Astrocyte (in vitro differentiated cells and primary cell): ENCODE results near the gene ANO2. TPM values are rescaled to one million over a fixed set of nuclear protein-coding genes. Genes with fewer than 3 reads are reported as not detected.

Source experiments
- DNase-seq: peaks from one replicate; pipeline ENCODE4 v3.0.0-alpha.2; 2010; ENCODE audit warnings: low read depth
- FAIRE-seq: peaks from 2 replicates; lab custom pipeline; 2011; peaks lifted over from hg19 to GRCh38; lab: Jason Lieb, UNC
- H2AFZ ChIP-seq: 2 replicates; pipeline ENCODE4 v1.6.0; 2012; ENCODE audit warnings: low read depth, low read length, inconsistent platforms
- H3K27ac ChIP-seq: 2 replicates; pipeline ENCODE4 v1.5.1; 2011; ENCODE audit warnings: low read depth, low read length, inconsistent platforms
- H3K27me3 ChIP-seq: 2 replicates; pipeline ENCODE4 v1.6.0; 2011; ENCODE audit warnings: low read length, inconsistent platforms; ENCODE audit not compliant: insufficient read depth
- H3K36me3 ChIP-seq: 2 replicates; pipeline ENCODE4 v1.5.1; 2011; ENCODE audit warnings: low read length, inconsistent platforms; ENCODE audit not compliant: insufficient read depth
- H3K4me1 ChIP-seq: 2 replicates; pipeline ENCODE4 v1.5.1; 2011; ENCODE audit warnings: low read length, inconsistent platforms; ENCODE audit not compliant: insufficient read depth
- H3K4me2 ChIP-seq: 2 replicates; pipeline ENCODE4 v1.6.0; 2012; ENCODE audit warnings: low read length, inconsistent platforms
- H3K4me3 ChIP-seq: 2 replicates; pipeline ENCODE4 v1.5.1; 2011; ENCODE audit warnings: low read depth, mild to moderate bottlenecking, low read length, inconsistent platforms; ENCODE audit not compliant: insufficient read depth
- H3K79me2 ChIP-seq: 2 replicates; pipeline ENCODE4 v1.6.0; 2012; ENCODE audit warnings: mild to moderate bottlenecking, low read length, inconsistent platforms; ENCODE audit not compliant: insufficient read depth
- H3K9ac ChIP-seq: 2 replicates; pipeline ENCODE4 v1.6.0; 2012; ENCODE audit warnings: mild to moderate bottlenecking, low read length, inconsistent platforms
- H3K9me3 ChIP-seq: 2 replicates; pipeline ENCODE4 v1.5.1; 2012; ENCODE audit warnings: low read depth, mild to moderate bottlenecking, low read length, inconsistent platforms; ENCODE audit not compliant: insufficient read depth
- H4K20me1 ChIP-seq: 2 replicates; pipeline ENCODE4 v1.6.0; 2012; ENCODE audit warnings: low read length, inconsistent platforms; ENCODE audit not compliant: insufficient read depth
- H3K27ac Mint-ChIP-seq: one replicate; pipeline ENCODE4 v1.8.0; 2021; ENCODE audit warnings: mild to moderate bottlenecking, mixed read lengths; ENCODE audit not compliant: unreplicated experiment
- H3K27me3 Mint-ChIP-seq: one replicate; pipeline ENCODE4 v1.8.0; 2021; ENCODE audit warnings: low read depth, mixed read lengths; ENCODE audit not compliant: unreplicated experiment
- H3K36me3 Mint-ChIP-seq: one replicate; pipeline ENCODE4 v1.8.0; 2021; ENCODE audit warnings: low read depth, mixed read lengths; ENCODE audit not compliant: unreplicated experiment
- H3K4me1 Mint-ChIP-seq: one replicate; pipeline ENCODE4 v1.8.0; 2021; ENCODE audit warnings: low read depth, mixed read lengths; ENCODE audit not compliant: unreplicated experiment
- H3K4me3 Mint-ChIP-seq: one replicate; pipeline ENCODE4 v1.8.0; 2021; ENCODE audit warnings: mild to moderate bottlenecking, moderate library complexity, mixed read lengths; ENCODE audit not compliant: unreplicated experiment
- H3K9me3 Mint-ChIP-seq: one replicate; pipeline ENCODE4 v1.8.0; 2021; ENCODE audit warnings: mild to moderate bottlenecking, mixed read lengths; ENCODE audit not compliant: unreplicated experiment
- EZH2 ChIP-seq: IDR thresholded peaks from 2 replicates; pipeline ENCODE4 v1.6.1; 2012; ENCODE audit warnings: mild to moderate bottlenecking, low read length, inconsistent platforms; ENCODE audit not compliant: insufficient read depth
- total RNA-seq: library from RNA; stranded (reverse); gene quantifications from 2 replicates; pipeline ENCODE4 v1.2.1, GENCODE V29; 2021
- TF ChIP-seq, protein P1 (sequence below): IDR thresholded peaks from 2 replicates; pipeline ENCODE4 v1.5.1; 2011; ENCODE audit warnings: low read depth, mild to moderate bottlenecking, inconsistent platforms, low read length, moderate library complexity; ENCODE audit not compliant: insufficient read depth

The ANO2 gene
- total RNA-seq, 1 donor from 2014 or later = 0.93 TPM

DNA sequence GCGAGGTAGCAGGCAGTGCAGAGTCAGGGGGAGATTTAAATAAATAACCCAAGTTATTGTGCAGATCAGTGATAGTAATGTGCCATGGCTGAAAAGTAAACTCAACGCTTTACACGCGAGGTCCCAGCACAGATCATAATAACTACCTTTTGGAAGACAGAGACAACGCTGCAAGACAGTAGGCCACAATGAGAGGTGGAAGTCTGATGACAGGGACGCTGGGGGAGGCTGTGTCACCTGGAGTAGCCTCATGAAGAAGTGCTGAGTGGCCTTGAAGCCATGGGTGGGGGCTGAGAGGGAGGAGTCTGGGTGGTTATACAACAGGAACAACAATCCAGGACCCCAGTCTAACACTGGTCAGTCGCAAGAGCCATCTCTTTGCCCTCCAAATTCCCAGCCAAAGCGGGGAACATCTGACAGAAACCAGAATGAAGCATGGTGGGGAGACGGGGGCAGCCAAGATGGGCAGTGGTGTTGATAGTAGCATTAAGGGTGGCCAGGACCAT, 28.2 kb downstream of the ANO2 start:
- Mint-ChIP-seq H3K4me1 (peaks cover 6% of the 10 kb centered on the region), H3K27ac (no peak overlapping the region), H3K9me3 (no peaks in the 10 kb centered on the region), H3K27me3 (peaks cover 37% of the 10 kb centered on the region), H3K36me3 (peaks cover 2% of the 10 kb centered on the region), H3K4me3 (no peak overlapping the region)
- no peaks in the 10 kb centered on the region for H3K4me1 ChIP-seq
- no peak overlapping the region for H3K9ac ChIP-seq
- H3K4me3 ChIP-seq = no peak overlapping the region
- no peaks in the 10 kb centered on the region for H4K20me1 ChIP-seq
- TF ChIP-seq EZH2 = no peak
- TF ChIP-seq, protein P1, sequence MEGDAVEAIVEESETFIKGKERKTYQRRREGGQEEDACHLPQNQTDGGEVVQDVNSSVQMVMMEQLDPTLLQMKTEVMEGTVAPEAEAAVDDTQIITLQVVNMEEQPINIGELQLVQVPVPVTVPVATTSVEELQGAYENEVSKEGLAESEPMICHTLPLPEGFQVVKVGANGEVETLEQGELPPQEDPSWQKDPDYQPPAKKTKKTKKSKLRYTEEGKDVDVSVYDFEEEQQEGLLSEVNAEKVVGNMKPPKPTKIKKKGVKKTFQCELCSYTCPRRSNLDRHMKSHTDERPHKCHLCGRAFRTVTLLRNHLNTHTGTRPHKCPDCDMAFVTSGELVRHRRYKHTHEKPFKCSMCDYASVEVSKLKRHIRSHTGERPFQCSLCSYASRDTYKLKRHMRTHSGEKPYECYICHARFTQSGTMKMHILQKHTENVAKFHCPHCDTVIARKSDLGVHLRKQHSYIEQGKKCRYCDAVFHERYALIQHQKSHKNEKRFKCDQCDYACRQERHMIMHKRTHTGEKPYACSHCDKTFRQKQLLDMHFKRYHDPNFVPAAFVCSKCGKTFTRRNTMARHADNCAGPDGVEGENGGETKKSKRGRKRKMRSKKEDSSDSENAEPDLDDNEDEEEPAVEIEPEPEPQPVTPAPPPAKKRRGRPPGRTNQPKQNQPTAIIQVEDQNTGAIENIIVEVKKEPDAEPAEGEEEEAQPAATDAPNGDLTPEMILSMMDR = no peak
- no peaks in the 10 kb centered on the region for H3K9me3 ChIP-seq
- no peak overlapping the region for H3K4me2 ChIP-seq
- H2AFZ ChIP-seq = no peak overlapping the region
- no peak for FAIRE-seq
- H3K79me2 ChIP-seq = no peaks in the 10 kb centered on the region
- H3K36me3 ChIP-seq = no peaks in the 10 kb centered on the region
- no peak for DNase-seq
- no peaks in the 10 kb centered on the region for H3K27me3 ChIP-seq
- H3K27ac ChIP-seq = no peak overlapping the region

DNA sequence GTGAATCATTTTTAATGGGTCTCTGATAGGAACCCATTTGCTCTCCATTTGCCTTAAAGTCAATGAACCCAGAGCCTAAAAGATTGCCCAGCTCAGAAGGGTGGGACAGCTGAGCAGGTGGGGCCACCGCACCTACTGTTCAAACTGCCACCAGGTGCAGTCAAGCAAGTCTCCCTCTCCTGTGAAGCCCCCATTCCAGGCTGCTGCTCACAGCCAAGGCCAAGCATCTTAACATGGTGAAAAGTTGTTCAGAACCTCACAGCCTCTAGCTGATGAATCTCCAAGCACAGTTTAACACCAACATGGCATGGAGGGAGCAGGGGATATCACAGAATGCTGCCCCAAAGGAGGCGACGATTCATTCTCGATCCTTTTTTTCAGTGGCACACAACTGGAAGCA, 29.5 kb downstream of the ANO2 start:
- TF ChIP-seq EZH2 = no peak
- TF ChIP-seq, protein P1 = no peak
- H3K4me3 Mint-ChIP-seq = no peak overlapping the region

DNA sequence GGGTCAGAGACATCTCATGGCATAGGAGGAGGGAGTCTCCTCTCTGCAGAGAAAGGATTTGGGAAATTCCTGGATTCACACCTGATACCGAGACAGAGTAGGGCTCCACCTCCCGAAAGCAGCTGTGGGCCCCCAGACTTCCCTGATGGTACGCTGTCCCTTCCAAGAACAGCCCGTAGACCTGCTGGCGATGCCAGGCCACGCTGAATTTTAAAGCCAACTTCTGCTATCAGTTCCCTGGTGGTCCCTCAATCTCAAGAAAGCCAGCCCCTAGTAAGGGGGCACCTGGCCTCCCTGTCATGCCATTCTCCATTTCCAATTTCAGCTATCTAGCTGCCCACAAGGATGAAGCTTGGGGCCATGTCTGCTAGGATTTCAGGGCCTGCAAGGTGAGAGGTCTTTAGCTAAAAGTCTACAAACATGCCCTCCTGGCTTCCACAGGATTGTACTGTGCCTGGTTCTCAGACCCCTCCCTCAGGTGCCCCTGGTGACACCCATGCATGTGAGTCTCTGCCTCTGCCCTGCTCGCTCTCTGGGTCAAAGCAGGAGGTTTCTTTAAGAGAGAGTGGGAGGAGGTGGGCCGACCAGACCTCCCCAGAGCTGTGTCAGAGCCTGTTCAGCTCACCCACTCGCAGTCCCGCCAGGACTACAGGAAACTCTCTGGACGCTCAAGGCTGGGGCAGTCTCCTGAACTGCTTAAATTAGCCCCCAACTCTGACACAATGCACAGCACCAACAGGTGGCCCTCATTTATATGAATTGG, 30.5 kb downstream of the ANO2 start:
- Mint-ChIP-seq H3K27ac (no peak overlapping the region), H3K36me3 (peaks cover 2% of the 10 kb centered on the region), H3K27me3 (peaks cover 46% of the 10 kb centered on the region), H3K4me3 (peak overlapping the region; percentile 54), H3K4me1 (peaks cover 6% of the 10 kb centered on the region), H3K9me3 (no peaks in the 10 kb centered on the region)
- DNase-seq = no peak
- Histone ChIP-seq H3K9ac (no peak overlapping the region), H3K36me3 (no peaks in the 10 kb centered on the region), H3K4me1 (no peaks in the 10 kb centered on the region), H2AFZ (no peak overlapping the region), H4K20me1 (no peaks in the 10 kb centered on the region), H3K27me3 (no peaks in the 10 kb centered on the region), H3K9me3 (no peaks in the 10 kb centered on the region), H3K27ac (no peak overlapping the region), H3K4me2 (no peak overlapping the region), H3K79me2 (no peaks in the 10 kb centered on the region), H3K4me3 (no peak overlapping the region)
- TF ChIP-seq, protein P1 = no peak
- TF ChIP-seq EZH2 = no peak
- no peak for FAIRE-seq

More for the DNA sequence above, 29.5 kb downstream of the ANO2 start:
- Histone ChIP-seq H3K4me1 (no peaks in the 10 kb centered on the region), H3K27me3 (no peaks in the 10 kb centered on the region), H3K36me3 (no peaks in the 10 kb centered on the region), H3K4me2 (no peak overlapping the region), H3K9me3 (no peaks in the 10 kb centered on the region), H4K20me1 (no peaks in the 10 kb centered on the region), H3K9ac (no peak overlapping the region), H2AFZ (no peak overlapping the region), H3K27ac (no peak overlapping the region), H3K79me2 (no peaks in the 10 kb centered on the region), H3K4me3 (no peak overlapping the region)
- Mint-ChIP-seq H3K27ac (no peak overlapping the region), H3K36me3 (peaks cover 2% of the 10 kb centered on the region), H3K9me3 (no peaks in the 10 kb centered on the region), H3K4me1 (peaks cover 6% of the 10 kb centered on the region), H3K27me3 (peaks cover 45% of the 10 kb centered on the region)
- DNase-seq (no peak), FAIRE-seq (no peak)
